HepG2 (cell line): ENCODE measurements around the gene SEMA5B. TPM values are rescaled to one million over a fixed set of nuclear protein-coding genes. Genes with fewer than 3 reads are reported as not detected.

ENCODE experiments used
- ATAC-seq: fragments of 200-7000 bp; cut with Tn5 transposase; 3 replicates; pipeline ENCODE4 v1.9.1; 2020; ENCODE audit warnings: mild to moderate bottlenecking, moderate library complexity
- BruUV-seq: library from RNA; stranded (reverse); fragments of 400-500 nt; replicated peaks from 2 replicates; lab custom pipeline; 2021; lab: Mats Ljungman, UMichigan
- CTCF ChIA-PET: fragments of 300-600 bp; formaldehyde crosslinking; extraction: SDS; loops from one replicate; lab custom pipeline; 2021; ENCODE audit warnings: low total read pairs, inconsistent platforms, low intra/inter-chr PET ratio; lab: Yijun Ruan, JAX
- POLR2A ChIA-PET: fragments of 350-600 bp; sonication (Branson Sonifier 250); formaldehyde crosslinking; loops from one replicate; lab custom pipeline; 2020; ENCODE audit warnings: antibody characterized with exemption, inconsistent platforms; lab: Yijun Ruan, JAX
- DNase-seq: peaks from one replicate; pipeline ENCODE4 v3.0.0-alpha.2; 2015; ENCODE audit warnings: low spot score
- FAIRE-seq: peaks from 3 replicates; lab custom pipeline; 2011; peaks lifted over from hg19 to GRCh38; lab: Jason Lieb, UNC
- H2AFZ ChIP-seq: one replicate; pipeline ENCODE4 v1.6.1; 2011; ENCODE audit warnings: low read length, inconsistent platforms
- H3K27ac ChIP-seq: fragments of 300-600 bp; 3 replicates; pipeline ENCODE4 v1.8.0; 2011; ENCODE audit warnings: mixed run types, mild to moderate bottlenecking, mixed read lengths, low read length, inconsistent platforms; ENCODE audit not compliant: insufficient read depth; ENCODE audit errors: extremely low read length
- H3K27me3 ChIP-seq, 2 experiments: fragments of 200-600 bp in 1 of 2; 2 replicates in 1 of 2; 3 replicates in 1 of 2; pipeline versions ENCODE4 v1.6.0 to v1.8.0; 2011; ENCODE audit warnings: low read length in 2 of 2, mild to moderate bottlenecking in 2 of 2, moderate library complexity in 2 of 2, inconsistent platforms in 1 of 2; ENCODE audit not compliant: insufficient read depth in 2 of 2, control insufficient read depth in 1 of 2
- H3K36me3 ChIP-seq, 2 experiments: fragments of 200-600 bp in 1 of 2; replicated peaks in 1 of 2; 2 replicates in 1 of 2; 3 replicates in 1 of 2; pipeline versions ENCODE4 v1.5.1 to v1.8.0; 2011; ENCODE audit warnings: low read length in 2 of 2, inconsistent platforms in 1 of 2; ENCODE audit not compliant: insufficient read depth in 2 of 2, control insufficient read depth in 1 of 2
- H3K4me1 ChIP-seq: 2 replicates; pipeline ENCODE4 v1.5.1; 2012; ENCODE audit warnings: low read length, inconsistent platforms; ENCODE audit not compliant: insufficient read depth
- H3K4me2 ChIP-seq: 2 replicates; pipeline ENCODE4 v1.6.0; 2011; ENCODE audit warnings: low read depth, low read length, inconsistent platforms
- H3K4me3 ChIP-seq, 3 experiments: fragments of 200-600 bp in 1 of 3; sonication (generic), shearing (Covaris generic) in 1 of 3; replicated peaks in 1 of 3; 2 replicates each; pipeline ENCODE4 v1.5.1; 2011 to 2016; ENCODE audit warnings: low read length in 3 of 3, inconsistent platforms in 2 of 3, low read depth in 2 of 3, mild to moderate bottlenecking in 2 of 3, control low read depth in 1 of 3, mixed read lengths in 1 of 3; ENCODE audit not compliant: insufficient read depth in 1 of 3
- H3K79me2 ChIP-seq: one replicate; pipeline ENCODE4 v1.6.1; 2011; ENCODE audit warnings: low read length, inconsistent platforms; ENCODE audit not compliant: insufficient read depth
- H3K9ac ChIP-seq: 2 replicates; pipeline ENCODE4 v1.6.0; 2011; ENCODE audit warnings: mild to moderate bottlenecking, low read depth, low read length, inconsistent platforms; ENCODE audit not compliant: insufficient read depth
- H3K9me3 ChIP-seq: 2 replicates; pipeline ENCODE4 v1.5.1; 2012; ENCODE audit warnings: mild to moderate bottlenecking, low read length
- H4K20me1 ChIP-seq: 2 replicates; pipeline ENCODE4 v1.6.0; 2011; ENCODE audit warnings: inconsistent platforms, mild to moderate bottlenecking, low read length, moderate library complexity; ENCODE audit not compliant: insufficient read depth
- DBP ChIP-seq: sonication (generic); formaldehyde crosslinking; IDR thresholded peaks from 2 replicates; pipeline ENCODE4 v1.4.0; 2020; ENCODE audit warnings: missing genetic modification reagents; ENCODE audit errors: not compliant biosample characterization
- DPF2 ChIP-seq: sonication (generic); formaldehyde crosslinking; IDR thresholded peaks from 2 replicates; pipeline ENCODE4 v1.4.0; 2020; ENCODE audit warnings: mild to moderate bottlenecking, low read depth, missing genetic modification reagents, borderline replicate concordance
- FOXP4 ChIP-seq: sonication (generic); formaldehyde crosslinking; IDR thresholded peaks from 2 replicates; pipeline ENCODE4 v1.4.0; 2020; ENCODE audit warnings: missing genetic modification reagents
- HNF4A ChIP-seq: sonication (generic); formaldehyde crosslinking; IDR thresholded peaks from 2 replicates; pipeline ENCODE4 v1.4.0; 2020; ENCODE audit warnings: missing genetic modification reagents
- MATR3 ChIP-seq: sonication (generic); formaldehyde crosslinking; IDR thresholded peaks from 2 replicates; pipeline ENCODE4 v1.4.0; 2020; ENCODE audit warnings: missing genetic modification reagents
- MTF1 ChIP-seq: sonication (generic); formaldehyde crosslinking; IDR thresholded peaks from 2 replicates; pipeline ENCODE4 v1.5.0; 2020; ENCODE audit warnings: missing genetic modification reagents
- PAF1 ChIP-seq: IDR thresholded peaks from 2 replicates; pipeline ENCODE4 v1.6.1; 2016; ENCODE audit warnings: missing genetic modification reagents, missing compliant biosample characterization
- TCF12 ChIP-seq, 2 experiments: fragments of 450-650 bp in 1 of 2; sonication (generic) in 1 of 2; formaldehyde crosslinking in 1 of 2; IDR thresholded peaks; 2 replicates each; pipeline versions ENCODE4 v1.6.1 to v1.8.0; 2017 to 2022; ENCODE audit warnings: antibody characterized with exemption in 1 of 2, mild to moderate bottlenecking in 1 of 2, missing genetic modification reagents in 1 of 2, moderate library complexity in 1 of 2
- ZBTB20 ChIP-seq: sonication (generic); formaldehyde crosslinking; IDR thresholded peaks from 2 replicates; pipeline ENCODE4 v1.8.1; 2023; ENCODE audit warnings: missing genetic modification reagents, low read depth, mild to moderate bottlenecking, borderline replicate concordance
- ZBTB21 ChIP-seq: sonication (generic); formaldehyde crosslinking; IDR thresholded peaks from 2 replicates; pipeline ENCODE4 v1.4.0; 2020; ENCODE audit warnings: missing genetic modification reagents
- ZFP36L1 ChIP-seq: sonication (generic); formaldehyde crosslinking; IDR thresholded peaks from 2 replicates; pipeline ENCODE4 v1.8.0; 2022; ENCODE audit warnings: mild to moderate bottlenecking, missing genetic modification reagents, moderate library complexity
- ZNF264 ChIP-seq: sonication (generic); formaldehyde crosslinking; IDR thresholded peaks from 2 replicates; pipeline ENCODE4 v1.4.0; 2020; ENCODE audit warnings: missing genetic modification reagents
- ZNF724P ChIP-seq: sonication (generic); formaldehyde crosslinking; IDR thresholded peaks from 2 replicates; pipeline ENCODE4 v1.8.0; 2022; ENCODE audit warnings: missing genetic modification reagents, borderline replicate concordance
- ZZZ3 ChIP-seq: sonication (generic); formaldehyde crosslinking; IDR thresholded peaks from 2 replicates; pipeline ENCODE4 v1.4.0; 2020; ENCODE audit warnings: missing genetic modification reagents, mild to moderate bottlenecking, borderline replicate concordance
- WGBS: methylation state at CpG from one replicate; pipeline ENCODE4 v1.1.6; 2017; ENCODE audit warnings: low lambda C conversion rate; 5-methylcytosine and 5-hydroxymethylcytosine counted together
- in situ Hi-C: cut with HindIII; loops from 2 replicates; pipeline ENCODE4 v1.10.0; 2017; ENCODE audit warnings: low pct_unique_long_range_greater_than_20kb; ENCODE audit not compliant: extremely low pct_ligation_motif_present
- intact Hi-C: fragments of 100-400 bp; cut with micrococcal nuclease; formaldehyde crosslinking; loops from one replicate; pipeline ENCODE4 v1.10.0; 2022; ENCODE audit not compliant: unreplicated experiment
- polyA plus RNA-seq, 8 experiments: library from polyadenylated mRNA; depleted of rRNA in 3 of 8; stranded (reverse) in 7 of 8; unstranded in 1 of 8; fragments of >200 nt; fragmentation: Illumina TruSeq in 4 of 8; extraction: Trizol in 4 of 8; gene quantifications; 2 replicates each; pipeline versions ENCODE4 v1.2.1 to v1.2.3, GENCODE V29; 2011 to 2016; ENCODE audit warnings: low read depth in 4 of 8, missing spikeins in 1 of 8, mixed read lengths in 1 of 8; ENCODE audit not compliant: insufficient read depth in 1 of 8
- total RNA-seq, 5 experiments: library from RNA; depleted of rRNA; stranded (reverse); fragments of >200 nt; fragmentation: Illumina TruSeq; extraction: Trizol; gene quantifications; 2 replicates each; pipeline ENCODE4 v1.2.3, GENCODE V29; 2016; ENCODE audit warnings: low read depth in 1 of 5
- TF ChIP-seq, protein P1 (sequence below): sonication (generic); formaldehyde crosslinking; IDR thresholded peaks from 2 replicates; pipeline ENCODE4 v1.5.0; 2020; ENCODE audit warnings: missing genetic modification reagents

Gene SEMA5B
- total and polyA plus RNA-seq, 2 of the 13 experiments (the other 11 are each of a cell fraction or from before 2014, with no cell fraction given) = not detected

DNA sequence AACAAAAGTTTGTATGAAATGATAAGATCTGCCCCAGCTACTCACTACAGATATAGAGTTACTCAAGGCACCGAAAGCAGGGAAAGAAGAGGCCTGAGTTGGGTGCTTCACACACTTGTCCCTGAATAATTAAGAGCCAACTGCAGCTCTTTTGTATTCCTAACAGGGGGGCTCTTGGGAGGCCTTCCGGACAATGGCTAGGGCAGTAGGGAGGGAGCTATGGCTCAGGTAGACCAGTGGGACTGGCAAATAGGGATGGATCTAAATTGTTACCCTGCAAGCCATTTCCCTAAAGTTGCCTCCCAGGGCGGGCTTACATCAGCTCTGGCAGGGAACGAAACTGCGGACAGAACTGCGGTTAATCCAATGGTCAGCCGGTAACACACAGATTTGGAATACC lies 6.2 kb downstream of the SEMA5B start:
- no peak for FAIRE-seq
- no peak for ATAC-seq
- no peaks in the 10 kb centered on the region for H4K20me1 ChIP-seq
- TF ChIP-seq, protein P1, sequence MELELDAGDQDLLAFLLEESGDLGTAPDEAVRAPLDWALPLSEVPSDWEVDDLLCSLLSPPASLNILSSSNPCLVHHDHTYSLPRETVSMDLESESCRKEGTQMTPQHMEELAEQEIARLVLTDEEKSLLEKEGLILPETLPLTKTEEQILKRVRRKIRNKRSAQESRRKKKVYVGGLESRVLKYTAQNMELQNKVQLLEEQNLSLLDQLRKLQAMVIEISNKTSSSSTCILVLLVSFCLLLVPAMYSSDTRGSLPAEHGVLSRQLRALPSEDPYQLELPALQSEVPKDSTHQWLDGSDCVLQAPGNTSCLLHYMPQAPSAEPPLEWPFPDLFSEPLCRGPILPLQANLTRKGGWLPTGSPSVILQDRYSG = no peak
- TF ChIP-seq, all 625 proteins: peak for 0
- ChIA-PET CTCF (no interaction called here), POLR2A (no interaction called here)
- H3K9ac ChIP-seq = no peak overlapping the region
- no TSS peak for BruUV-seq
- H2AFZ ChIP-seq = no peak overlapping the region
- H3K79me2 ChIP-seq = no peaks in the 10 kb centered on the region
- WGBS = 52% methylated on average over 5 of the region's 7 CpGs
- no peak overlapping the region for H3K27ac ChIP-seq
- peaks cover under 1% of the 10 kb centered on the region; the same call in 1 of the 2 replicates for H3K4me1 ChIP-seq
- no peak for DNase-seq
- no peak overlapping the region for H3K4me2 ChIP-seq
- H3K27me3 ChIP-seq = peaks cover 8 to 72% of the 10 kb centered on the region in 2 experiments
- intact Hi-C loops (no loop called here), in situ Hi-C loops (no loop called here)
- no peaks in the 10 kb centered on the region for H3K36me3 ChIP-seq
- no peaks in the 10 kb centered on the region for H3K9me3 ChIP-seq
- no peak overlapping the region for H3K4me3 ChIP-seq

DNA sequence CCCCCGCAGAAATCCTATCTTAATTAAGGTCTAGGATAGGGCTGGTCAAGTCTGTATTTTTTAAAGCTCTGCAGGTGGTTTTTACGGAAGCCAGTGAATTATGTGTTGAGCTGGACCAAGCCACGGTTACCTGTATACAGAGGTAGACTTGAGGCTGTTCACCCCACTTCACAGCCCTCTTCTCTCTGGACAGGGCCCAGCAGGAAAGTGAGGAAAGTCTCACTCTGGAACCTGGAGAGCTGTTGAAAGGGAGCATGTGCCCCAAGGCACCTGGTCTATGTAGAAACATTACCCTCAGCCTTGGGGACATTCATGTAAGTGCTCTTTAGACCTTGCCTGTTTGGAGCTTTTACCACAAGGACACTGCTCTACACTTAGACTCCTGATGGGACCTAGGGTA lies 6.9 kb downstream of the SEMA5B start:
- FAIRE-seq (no peak), ATAC-seq (no peak), DNase-seq (no peak)
- Histone ChIP-seq H3K36me3 (no peaks in the 10 kb centered on the region), H3K27me3 (peaks cover 6 to 72% of the 10 kb centered on the region in 2 experiments), H3K4me2 (no peak overlapping the region), H3K27ac (no peak overlapping the region), H4K20me1 (no peaks in the 10 kb centered on the region), H3K9me3 (no peaks in the 10 kb centered on the region), H3K4me1 (no peaks in the 10 kb centered on the region), H3K4me3 (no peak overlapping the region), H2AFZ (no peak overlapping the region), H3K79me2 (no peaks in the 10 kb centered on the region), H3K9ac (no peak overlapping the region)
- ChIA-PET CTCF (no interaction called here), POLR2A (no interaction called here)
- no TSS peak for BruUV-seq
- WGBS = 0% methylated on average over 3 of the region's 3 CpGs
- in situ Hi-C loops (no loop called here), intact Hi-C loops (no loop called here)
- TF ChIP-seq ZFP36L1 = no peak
- no peak for TF ChIP-seq DBP (CRISPR knock-in tag)
- no peak for TF ChIP-seq TCF12 (IDR thresholded peaks at IDR 0.05)
- no peak for TF ChIP-seq TCF12 (CRISPR knock-in tag; IDR thresholded peaks at IDR 0.05)
- TF ChIP-seq ZBTB21 (CRISPR knock-in tag) = no peak
- TF ChIP-seq MATR3 (CRISPR knock-in tag) = no peak
- no peak for TF ChIP-seq PAF1 (CRISPR knock-in tag)
- TF ChIP-seq ZNF264 (CRISPR knock-in tag) = no peak
- no peak for TF ChIP-seq ZBTB20 (CRISPR knock-in tag)
- no peak for TF ChIP-seq DPF2
- TF ChIP-seq ZNF724P (CRISPR knock-in tag) = no peak
- no peak for TF ChIP-seq HNF4A (CRISPR knock-in tag)
- TF ChIP-seq FOXP4 (CRISPR knock-in tag) = no peak
- TF ChIP-seq ZZZ3 = no peak
- TF ChIP-seq MTF1 (CRISPR knock-in tag) = no peak
